Karpas-422 (cell line): Measurements from ENCODE around the gene PCDH1. TPM values are rescaled to one million over a fixed set of nuclear protein-coding genes. Genes with fewer than 3 reads are reported as not detected.
A peak's percentile ranks its signal among the peaks of the same experiment; 100 is the strongest.

Experiments
- DNase-seq: peaks from one replicate; pipeline ENCODE4 v3.0.0-alpha.2; 2015
- H2AFZ ChIP-seq: fragments of 200-600 bp; sonication (generic); 2 replicates; pipeline ENCODE4 v1.6.1; 2014; ENCODE audit warnings: antibody characterized with exemption, low read length, mixed read lengths
- H3K27ac ChIP-seq: fragments of 200-600 bp; sonication (generic); 2 replicates; pipeline ENCODE4 v1.5.1; 2014; ENCODE audit warnings: mild to moderate bottlenecking, low read length, moderate library complexity
- H3K27me3 ChIP-seq: fragments of 200-600 bp; sonication (generic); 2 replicates; pipeline ENCODE4 v1.6.1; 2014; ENCODE audit warnings: low read length, mixed read lengths
- H3K36me3 ChIP-seq: fragments of 200-600 bp; sonication (generic); 2 replicates; pipeline ENCODE4 v1.6.1; 2014; ENCODE audit warnings: low read length, mixed read lengths; ENCODE audit not compliant: insufficient read depth
- H3K4me1 ChIP-seq: fragments of 200-600 bp; sonication (generic); 2 replicates; pipeline ENCODE4 v1.6.1; 2014; ENCODE audit warnings: mild to moderate bottlenecking, low read length, mixed read lengths
- H3K4me2 ChIP-seq: fragments of 200-600 bp; sonication (generic); 2 replicates; pipeline ENCODE4 v1.6.1; 2014; ENCODE audit warnings: low read length, low read depth, mild to moderate bottlenecking; ENCODE audit not compliant: poor library complexity, severe bottlenecking
- H3K4me3 ChIP-seq: fragments of 200-600 bp; sonication (generic); 2 replicates; pipeline ENCODE4 v1.5.1; 2014; ENCODE audit warnings: mild to moderate bottlenecking, antibody characterized with exemption, low read length, mixed read lengths
- H3K79me2 ChIP-seq: fragments of 200-600 bp; sonication (generic); 2 replicates; pipeline ENCODE4 v1.6.1; 2014; ENCODE audit warnings: mild to moderate bottlenecking, low read length, mixed read lengths
- H3K9ac ChIP-seq: fragments of 200-600 bp; sonication (generic); 2 replicates; pipeline ENCODE4 v1.6.0; 2014; ENCODE audit warnings: low read length
- H3K9me2 ChIP-seq: fragments of 200-600 bp; sonication (generic), shearing (Covaris generic); replicated peaks from 2 replicates; pipeline ENCODE4 v1.6.0; 2014; ENCODE audit warnings: mild to moderate bottlenecking, low read length, moderate library complexity; ENCODE audit not compliant: insufficient read depth
- H3K9me3 ChIP-seq: fragments of 300-700, 200-600 bp; sonication (generic); 2 replicates; pipeline ENCODE4 v1.6.1; 2014; ENCODE audit warnings: low read length, mixed read lengths
- H4K20me1 ChIP-seq: fragments of 200-600 bp; sonication (generic); 2 replicates; pipeline ENCODE4 v1.6.1; 2014; ENCODE audit warnings: mild to moderate bottlenecking, antibody characterized with exemption, low read length, low read depth; ENCODE audit not compliant: insufficient read depth
- total RNA-seq: library from RNA; depleted of rRNA; stranded (reverse); fragments of >200 nt; shearing (Covaris generic); gene quantifications from 2 replicates; pipeline ENCODE4 v1.2.3, GENCODE V29; 2014; ENCODE audit warnings: low replicate concordance

Gene PCDH1
- total RNA-seq, 1 experiment from 2014 or later: not detected

GRCh38 chr5:141858079-141858765 is 20.0 kb downstream of the PCDH1 start:
- Histone ChIP-seq H3K79me2 (no peaks in the 10 kb centered on the region), H3K9me3 (no peaks in the 10 kb centered on the region), H2AFZ (no peak overlapping the region), H3K9ac (no peak overlapping the region), H4K20me1 (no peaks in the 10 kb centered on the region), H3K4me2 (no peak overlapping the region), H3K4me3 (no peak overlapping the region), H3K36me3 (no peaks in the 10 kb centered on the region), H3K9me2 (no peaks in the 10 kb centered on the region), H3K27ac (no peak overlapping the region), H3K27me3 (no peaks in the 10 kb centered on the region), H3K4me1 (peaks cover 16% of the 10 kb centered on the region)
- no peak for DNase-seq

DNA sequence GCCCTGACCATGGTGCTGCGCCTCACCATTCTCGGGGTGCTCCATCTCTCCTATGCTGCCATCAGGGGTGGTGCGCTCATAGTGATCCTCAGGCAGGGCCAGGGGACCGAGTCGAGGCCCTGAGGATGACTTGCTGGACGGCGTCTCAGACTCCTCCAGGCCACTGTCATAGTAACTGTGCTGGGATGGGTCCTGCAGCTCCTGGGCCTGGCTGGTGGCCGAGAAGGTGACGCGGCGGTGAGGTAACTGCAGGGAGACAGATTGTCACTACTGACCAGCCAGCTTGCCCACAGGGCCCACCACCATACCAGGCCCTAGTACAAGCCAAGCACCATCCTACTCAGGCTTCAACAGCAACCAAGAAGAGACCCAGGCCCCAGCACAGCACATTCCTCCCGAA is 21.0 kb downstream of the PCDH1 start:
- H3K4me3 ChIP-seq: no peak overlapping the region
- H3K79me2 ChIP-seq: no peaks in the 10 kb centered on the region
- no peaks in the 10 kb centered on the region for H3K9me3 ChIP-seq
- no peak overlapping the region for H3K27ac ChIP-seq
- no peaks in the 10 kb centered on the region for H3K27me3 ChIP-seq
- no peak overlapping the region for H3K4me2 ChIP-seq
- no peak overlapping the region for H3K9ac ChIP-seq
- no peak overlapping the region for H2AFZ ChIP-seq
- DNase-seq: no peak
- H3K36me3 ChIP-seq: no peaks in the 10 kb centered on the region
- peaks cover 16% of the 10 kb centered on the region for H3K4me1 ChIP-seq
- no peaks in the 10 kb centered on the region for H3K9me2 ChIP-seq
- no peaks in the 10 kb centered on the region for H4K20me1 ChIP-seq

- H3K9ac ChIP-seq: no peak overlapping the region
- no peak overlapping the region for H3K4me3 ChIP-seq
- no peak overlapping the region for H3K27ac ChIP-seq
- peaks cover 16% of the 10 kb centered on the region for H3K4me1 ChIP-seq
- H3K4me2 ChIP-seq: no peak overlapping the region
- no peaks in the 10 kb centered on the region for H3K9me3 ChIP-seq
- H3K9me2 ChIP-seq: no peaks in the 10 kb centered on the region
- no peaks in the 10 kb centered on the region for H3K27me3 ChIP-seq
- no peaks in the 10 kb centered on the region for H3K36me3 ChIP-seq
- no peak overlapping the region for H2AFZ ChIP-seq
- no peaks in the 10 kb centered on the region for H4K20me1 ChIP-seq
- H3K79me2 ChIP-seq: no peaks in the 10 kb centered on the region
- no peak for DNase-seq
Measured at GRCh38 chr5:141856037-141856790, 22.0 kb downstream of the PCDH1 start.

DNA sequence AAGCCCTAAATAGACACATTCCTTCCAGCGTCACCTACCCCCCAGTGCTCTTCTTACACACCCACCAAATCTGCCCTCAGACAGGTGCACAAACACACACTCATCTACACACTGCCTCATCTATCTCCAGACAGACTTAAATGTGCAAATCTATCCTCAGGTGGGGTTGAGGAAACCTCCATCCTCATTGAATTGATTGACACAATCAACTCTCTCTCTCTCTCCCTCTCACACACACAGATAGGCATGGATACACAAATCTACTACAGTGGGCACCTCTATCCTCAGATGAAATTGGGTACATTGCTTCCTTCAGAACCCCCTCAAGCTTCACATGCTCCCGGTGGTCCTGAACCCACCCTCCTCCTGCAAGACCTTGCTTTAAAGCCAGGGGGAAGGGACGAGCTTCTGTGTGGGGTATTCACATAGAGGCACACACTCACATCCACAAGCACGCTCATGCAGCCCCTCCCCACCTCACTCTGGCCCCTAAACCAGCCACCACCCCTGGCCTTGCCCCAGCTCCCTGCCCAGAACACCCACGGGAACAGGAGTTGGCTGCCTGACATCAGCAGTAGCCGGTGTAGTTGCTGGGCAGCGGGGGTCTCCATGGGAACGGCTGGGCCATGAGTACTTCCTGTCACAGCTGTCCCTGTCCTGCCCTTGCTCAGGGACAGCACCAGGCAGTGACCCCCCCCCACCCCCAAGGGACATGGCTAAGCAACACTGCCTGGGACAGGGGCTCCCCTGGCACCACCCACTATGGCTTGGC is 22.8 kb downstream of the PCDH1 start:
- no peaks in the 10 kb centered on the region for H3K27me3 ChIP-seq
- H3K4me3 ChIP-seq: no peak overlapping the region
- no peaks in the 10 kb centered on the region for H3K9me3 ChIP-seq
- H3K27ac ChIP-seq: no peak overlapping the region
- no peak overlapping the region for H2AFZ ChIP-seq
- no peak overlapping the region for H3K4me2 ChIP-seq
- H3K9ac ChIP-seq: no peak overlapping the region
- H4K20me1 ChIP-seq: no peaks in the 10 kb centered on the region
- H3K9me2 ChIP-seq: no peaks in the 10 kb centered on the region
- H3K4me1 ChIP-seq: peaks cover 20% of the 10 kb centered on the region
- H3K79me2 ChIP-seq: no peaks in the 10 kb centered on the region
- DNase-seq: no peak
- no peaks in the 10 kb centered on the region for H3K36me3 ChIP-seq

- Histone ChIP-seq H3K9me2 (no peaks in the 10 kb centered on the region), H3K79me2 (no peaks in the 10 kb centered on the region), H3K9me3 (no peaks in the 10 kb centered on the region), H2AFZ (no peak overlapping the region), H3K36me3 (no peaks in the 10 kb centered on the region), H3K4me3 (no peak overlapping the region), H3K27me3 (no peaks in the 10 kb centered on the region), H4K20me1 (no peaks in the 10 kb centered on the region), H3K4me2 (no peak overlapping the region), H3K27ac (no peak overlapping the region), H3K4me1 (peaks cover 22% of the 10 kb centered on the region), H3K9ac (no peak overlapping the region)
- DNase-seq: no peak
Measured at GRCh38 chr5:141853895-141854626, 24.1 kb downstream of the PCDH1 start.

DNA sequence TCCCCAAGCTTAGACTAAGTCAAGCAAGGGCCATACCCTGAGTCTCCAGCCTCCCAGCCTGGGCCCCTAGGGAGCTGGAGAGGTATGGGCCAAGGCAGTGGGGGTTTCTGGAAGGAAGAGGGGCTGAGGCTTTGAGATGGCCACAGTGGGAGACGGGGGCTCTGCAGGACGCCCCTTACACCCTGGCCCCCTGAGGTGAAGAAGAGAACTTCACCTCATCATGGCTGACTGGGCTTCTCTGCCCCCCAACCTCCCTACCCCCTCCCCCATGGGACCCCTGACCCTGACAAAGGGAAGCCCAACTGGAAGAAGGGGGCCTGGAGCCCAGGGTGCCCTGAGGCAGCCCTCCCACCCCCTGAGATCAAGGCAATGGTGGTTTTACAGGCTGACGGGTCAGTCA is 25.8 kb downstream of the PCDH1 start:
- H3K27ac ChIP-seq: no peak overlapping the region
- H3K36me3 ChIP-seq: no peaks in the 10 kb centered on the region
- no peak for DNase-seq

GRCh38 chr5:141851195-141851874 is 26.9 kb downstream of the PCDH1 start:
- Histone ChIP-seq H2AFZ (peak overlapping the region; percentile 69; the same call in 1 of the 2 replicates), H3K27ac (no peak overlapping the region), H3K4me2 (peak overlapping the region; percentile 48), H4K20me1 (no peaks in the 10 kb centered on the region), H3K79me2 (no peaks in the 10 kb centered on the region), H3K9me3 (no peaks in the 10 kb centered on the region), H3K9me2 (no peaks in the 10 kb centered on the region), H3K27me3 (no peaks in the 10 kb centered on the region), H3K4me1 (peaks cover 27% of the 10 kb centered on the region), H3K36me3 (no peaks in the 10 kb centered on the region), H3K4me3 (peak overlapping the region; percentile 28; the same call in 1 of the 2 replicates), H3K9ac (peak overlapping the region; percentile 34)
- no peak for DNase-seq

More for the DNA sequence above, 25.8 kb downstream of the PCDH1 start:
- peaks cover 27% of the 10 kb centered on the region for H3K4me1 ChIP-seq
- H4K20me1 ChIP-seq: no peaks in the 10 kb centered on the region
- no peaks in the 10 kb centered on the region for H3K9me3 ChIP-seq
- no peaks in the 10 kb centered on the region for H3K9me2 ChIP-seq
- H3K4me2 ChIP-seq: no peak overlapping the region
- no peaks in the 10 kb centered on the region for H3K79me2 ChIP-seq
- no peaks in the 10 kb centered on the region for H3K27me3 ChIP-seq
- H2AFZ ChIP-seq: no peak overlapping the region
- H3K4me3 ChIP-seq: no peak overlapping the region
- H3K9ac ChIP-seq: no peak overlapping the region
